ENCODE data around the gene ANKRD13C.
A peak's percentile ranks its signal among the peaks of the same experiment; 100 is the strongest.
"Not testable (repeated sequence)": the region's sequence is repeated elsewhere in the genome, so short reads cannot be mapped to it uniquely, and the experiment has no call there.

The ANKRD13C gene

GRCh38 chr1:70354332-70355110, at the start of gene ANKRD13C:
Gene ANKRD13C (minus strand): TSS chr1:70354722. CDS start chr1:70354408, 314 bp downstream.
- no peaks in the 10 kb centered on the region for H3K27me3 Mint-ChIP-seq
- peaks cover 46% of the 10 kb centered on the region for H3K4me1 Mint-ChIP-seq
- peaks cover 9% of the 10 kb centered on the region for H3K36me3 Mint-ChIP-seq
- peaks cover 5% of the 10 kb centered on the region for H3K9me3 Mint-ChIP-seq
- peak within 1 kb of the TSS; percentile 100 for H3K4me3 Mint-ChIP-seq
- peak within 1 kb of the TSS; percentile 97 for H3K27ac Mint-ChIP-seq

GRCh38 chr1:70403759-70404158, 49.2 kb upstream of the ANKRD13C start:
- Mint-ChIP-seq H3K4me3 (no peak overlapping the region), H3K27me3 (peaks cover 6% of the 10 kb centered on the region), H3K27ac (no peak overlapping the region), H3K9me3 (no peaks in the 10 kb centered on the region), H3K4me1 (no peaks in the 10 kb centered on the region), H3K36me3 (no peaks in the 10 kb centered on the region)

- H3K36me3 Mint-ChIP-seq, result no peaks in the 10 kb centered on the region
- no peaks in the 10 kb centered on the region for H3K4me1 Mint-ChIP-seq
- H3K27me3 Mint-ChIP-seq, result peaks cover 6% of the 10 kb centered on the region
- H3K27ac Mint-ChIP-seq, result no peak overlapping the region
- H3K9me3 Mint-ChIP-seq, result no peaks in the 10 kb centered on the region
- H3K4me3 Mint-ChIP-seq, result no peak overlapping the region
Measured at GRCh38 chr1:70401974-70402373, 47.5 kb upstream of the ANKRD13C start.

- no peaks in the 10 kb centered on the region for H3K4me1 Mint-ChIP-seq
- H3K27me3 Mint-ChIP-seq, result peaks cover 6% of the 10 kb centered on the region
- H3K9me3 Mint-ChIP-seq, result no peaks in the 10 kb centered on the region
- H3K4me3 Mint-ChIP-seq, result no peak overlapping the region
- no peak overlapping the region for H3K27ac Mint-ChIP-seq
- no peaks in the 10 kb centered on the region for H3K36me3 Mint-ChIP-seq
Measured at GRCh38 chr1:70400335-70400734, 45.8 kb upstream of the ANKRD13C start.

- H3K9me3 Mint-ChIP-seq, result no peaks in the 10 kb centered on the region
- no peak overlapping the region for H3K4me3 Mint-ChIP-seq
- no peak overlapping the region for H3K27ac Mint-ChIP-seq
- H3K27me3 Mint-ChIP-seq, result peaks cover 5% of the 10 kb centered on the region
- no peaks in the 10 kb centered on the region for H3K36me3 Mint-ChIP-seq
- H3K4me1 Mint-ChIP-seq, result no peaks in the 10 kb centered on the region
Measured at GRCh38 chr1:70397013-70397412, 42.5 kb upstream of the ANKRD13C start.

GRCh38 chr1:70396607-70397006, 42.1 kb upstream of the ANKRD13C start:
- H3K27ac Mint-ChIP-seq, result no peak overlapping the region
- H3K4me3 Mint-ChIP-seq, result no peak overlapping the region
- H3K9me3 Mint-ChIP-seq, result no peaks in the 10 kb centered on the region
- no peaks in the 10 kb centered on the region for H3K36me3 Mint-ChIP-seq
- H3K27me3 Mint-ChIP-seq, result peaks cover 5% of the 10 kb centered on the region
- H3K4me1 Mint-ChIP-seq, result no peaks in the 10 kb centered on the region

- H3K27me3 Mint-ChIP-seq, result peaks cover 10% of the 10 kb centered on the region
Measured at GRCh38 chr1:70392626-70393025, 38.1 kb upstream of the ANKRD13C start.

GRCh38 chr1:70387507-70387906, 33.0 kb upstream of the ANKRD13C start:
- Mint-ChIP-seq H3K27ac (no peak overlapping the region), H3K9me3 (no peaks in the 10 kb centered on the region), H3K27me3 (peaks cover 7% of the 10 kb centered on the region), H3K36me3 (no peaks in the 10 kb centered on the region), H3K4me1 (no peaks in the 10 kb centered on the region), H3K4me3 (no peak overlapping the region)

More at GRCh38 chr1:70392626-70393025, 38.1 kb upstream of the ANKRD13C start:
- Mint-ChIP-seq H3K4me3 (no peak overlapping the region), H3K9me3 (no peaks in the 10 kb centered on the region), H3K27ac (no peak overlapping the region), H3K4me1 (no peaks in the 10 kb centered on the region), H3K36me3 (no peaks in the 10 kb centered on the region)

- Mint-ChIP-seq H3K36me3 (no peaks in the 10 kb centered on the region), H3K4me3 (no peak overlapping the region), H3K9me3 (no peaks in the 10 kb centered on the region), H3K4me1 (no peaks in the 10 kb centered on the region), H3K27ac (no peak overlapping the region), H3K27me3 (peaks cover 9% of the 10 kb centered on the region)
Measured at GRCh38 chr1:70386121-70386520, 31.6 kb upstream of the ANKRD13C start.

- Mint-ChIP-seq H3K27ac (no peak overlapping the region), H3K36me3 (no peaks in the 10 kb centered on the region), H3K4me1 (no peaks in the 10 kb centered on the region), H3K27me3 (peaks cover 9% of the 10 kb centered on the region), H3K4me3 (no peak overlapping the region), H3K9me3 (no peaks in the 10 kb centered on the region)
Measured at GRCh38 chr1:70385477-70385876, 31.0 kb upstream of the ANKRD13C start.

GRCh38 chr1:70384542-70384941, 30.0 kb upstream of the ANKRD13C start:
- Mint-ChIP-seq H3K27ac (no peak overlapping the region), H3K27me3 (peaks cover 8% of the 10 kb centered on the region), H3K4me3 (no peak overlapping the region), H3K9me3 (no peaks in the 10 kb centered on the region), H3K4me1 (no peaks in the 10 kb centered on the region), H3K36me3 (no peaks in the 10 kb centered on the region)

- no peak overlapping the region for H3K27ac Mint-ChIP-seq
- no peaks in the 10 kb centered on the region for H3K36me3 Mint-ChIP-seq
- H3K27me3 Mint-ChIP-seq, result peaks cover 2% of the 10 kb centered on the region
- no peaks in the 10 kb centered on the region for H3K4me1 Mint-ChIP-seq
- H3K9me3 Mint-ChIP-seq, result no peaks in the 10 kb centered on the region
- no peak overlapping the region for H3K4me3 Mint-ChIP-seq
Measured at GRCh38 chr1:70383483-70383882, 29.0 kb upstream of the ANKRD13C start.

- Mint-ChIP-seq H3K36me3 (no peaks in the 10 kb centered on the region), H3K4me1 (no peaks in the 10 kb centered on the region), H3K27me3 (peaks cover 2% of the 10 kb centered on the region), H3K4me3 (no peak overlapping the region), H3K27ac (no peak overlapping the region), H3K9me3 (no peaks in the 10 kb centered on the region)
Measured at GRCh38 chr1:70382682-70383081, 28.2 kb upstream of the ANKRD13C start.

GRCh38 chr1:70376196-70376595, 21.7 kb upstream of the ANKRD13C start:
- no peaks in the 10 kb centered on the region for H3K9me3 Mint-ChIP-seq
- H3K27ac Mint-ChIP-seq, result no peak overlapping the region
- H3K4me1 Mint-ChIP-seq, result no peaks in the 10 kb centered on the region
- no peak overlapping the region for H3K4me3 Mint-ChIP-seq
- H3K36me3 Mint-ChIP-seq, result no peaks in the 10 kb centered on the region
- no peaks in the 10 kb centered on the region for H3K27me3 Mint-ChIP-seq

- H3K4me1 Mint-ChIP-seq, H3K4me3 Mint-ChIP-seq, H3K27me3 Mint-ChIP-seq, H3K9me3 Mint-ChIP-seq, H3K36me3 Mint-ChIP-seq, H3K27ac Mint-ChIP-seq: not testable (repeated sequence)
Measured at GRCh38 chr1:70373580-70373979, 19.1 kb upstream of the ANKRD13C start.

- H3K36me3 Mint-ChIP-seq, result peaks cover 2% of the 10 kb centered on the region
- H3K4me3 Mint-ChIP-seq, result no peak overlapping the region
- H3K27me3 Mint-ChIP-seq, result no peaks in the 10 kb centered on the region
- H3K9me3 Mint-ChIP-seq, result no peaks in the 10 kb centered on the region
- H3K27ac Mint-ChIP-seq, result no peak overlapping the region
- no peaks in the 10 kb centered on the region for H3K4me1 Mint-ChIP-seq
Measured at GRCh38 chr1:70372426-70372825, 17.9 kb upstream of the ANKRD13C start.

GRCh38 chr1:70371586-70371985, 17.1 kb upstream of the ANKRD13C start:
- H3K36me3 Mint-ChIP-seq, H3K4me3 Mint-ChIP-seq, H3K9me3 Mint-ChIP-seq, H3K27me3 Mint-ChIP-seq, H3K27ac Mint-ChIP-seq, H3K4me1 Mint-ChIP-seq: not testable (repeated sequence)

Data from activated naive CD4-positive, alpha-beta T cell treated with anti-CD3 and anti-CD28 coated beads, Interleukin-2, amount 50 U/mL, for 24 hours (primary cell).